Uterus (tissue), 4 donors: ENCODE results near the gene TFEC. TPM values are rescaled to one million over a fixed set of nuclear protein-coding genes. Genes with fewer than 3 reads are reported as not detected.
"Not testable (repeated sequence)": the region's sequence is repeated elsewhere in the genome, so short reads cannot be mapped to it uniquely, and the experiment has no call there.

Experiments
- DNase-seq, 2 donors: peaks; one replicate each; pipeline ENCODE4 v3.0.0-alpha.2; 2019 to 2020
- H3K27ac ChIP-seq, 2 donors: fragments of 200-600 bp; sonication (generic); 1 replicate in 1 of 2; 2 replicates in 1 of 2; pipeline ENCODE4 v1.5.1; 2016 to 2018
- H3K27me3 ChIP-seq, 2 donors: fragments of 200-600 bp; sonication (generic); one replicate each; pipeline ENCODE4 v1.5.1; 2018 to 2019; ENCODE audit warnings: control low read depth in 1 of 2
- H3K36me3 ChIP-seq, 2 donors: fragments of 200-600 bp; sonication (generic); one replicate each; pipeline ENCODE4 v1.5.1; 2019; ENCODE audit warnings: control low read depth in 1 of 2
- H3K4me1 ChIP-seq, 2 donors: fragments of 200-600 bp; sonication (generic); one replicate each; pipeline ENCODE4 v1.5.1; 2018 to 2019; ENCODE audit warnings: control low read depth in 1 of 2
- H3K4me3 ChIP-seq, 2 donors: fragments of 200-600 bp; sonication (generic); 1 replicate in 1 of 2; 2 replicates in 1 of 2; pipeline ENCODE4 v1.5.1; 2018 to 2019; ENCODE audit warnings: mild to moderate bottlenecking in 1 of 2
- H3K9me3 ChIP-seq, 2 donors: fragments of 200-600 bp; sonication (generic); one replicate each; pipeline ENCODE4 v1.5.1; 2019; ENCODE audit warnings: control low read depth in 1 of 2
- CTCF ChIP-seq, 4 experiments: fragments of 200-600 bp in 2 of 4; fragments of 450-650 bp in 2 of 4; sonication (generic) in 2 of 4; IDR thresholded peaks; one replicate each; pipeline ENCODE4 v1.5.1; 2016 to 2019; ENCODE audit warnings: antibody characterized with exemption in 4 of 4, mild to moderate bottlenecking in 2 of 4, moderate library complexity in 1 of 4
- POLR2A ChIP-seq, 2 donors: fragments of 450-650 bp; IDR thresholded peaks; one replicate each; pipeline ENCODE4 v1.6.1; 2016; ENCODE audit warnings: antibody characterized with exemption in 2 of 2, mild to moderate bottlenecking in 1 of 2, moderate library complexity in 1 of 2
- intact Hi-C: fragments of 100-400 bp; cut with DNase I; formaldehyde crosslinking; loops from one replicate; pipeline ENCODE4 v1.15.1; 2023; ENCODE audit warnings: low total_unique reads
- total RNA-seq, 4 donors: library from RNA; depleted of rRNA in 3 of 4; stranded (reverse); fragments of >200 nt in 3 of 4; gene quantifications; one replicate each; pipeline versions ENCODE4 v1.1.0 to v1.2.4, GENCODE V29; 2014 to 2023
- donor health status: DM: yes; HTN: yes; CAD: no.

Gene TFEC
- total RNA-seq, 4 donors from 2014 or later: 0.51 to 4.4 (median 1.8) TPM

GRCh38 chr7:116018731-116019130 is 11.8 kb downstream of the TFEC start:
- intact Hi-C loops: no loop called here
- DNase-seq: no peak
- no peaks in the 10 kb centered on the region for H3K36me3 ChIP-seq
- H3K27ac ChIP-seq: no peak overlapping the region
- H3K4me1 ChIP-seq: no peaks in the 10 kb centered on the region
- no peaks in the 10 kb centered on the region for H3K27me3 ChIP-seq
- no peak overlapping the region for H3K4me3 ChIP-seq
- TF ChIP-seq POLR2A (IDR thresholded peaks at IDR 0.05): no peak
- TF ChIP-seq CTCF (IDR thresholded peaks at IDR 0.05): no peak
- no peaks in the 10 kb centered on the region for H3K9me3 ChIP-seq

- Histone ChIP-seq H3K4me3 (no peak overlapping the region), H3K27ac (no peak overlapping the region), H3K36me3 (no peaks in the 10 kb centered on the region), H3K27me3 (no peaks in the 10 kb centered on the region), H3K9me3 (no peaks in the 10 kb centered on the region), H3K4me1 (no peaks in the 10 kb centered on the region)
- DNase-seq: no peak
- TF ChIP-seq CTCF (IDR thresholded peaks at IDR 0.05) (no peak), POLR2A (IDR thresholded peaks at IDR 0.05) (no peak)
- intact Hi-C loops: no loop called here
These were observed 16.9 kb downstream of the TFEC start for GRCh38 chr7:116013675-116014074.

- no peak for TF ChIP-seq CTCF (IDR thresholded peaks at IDR 0.05)
- TF ChIP-seq POLR2A (IDR thresholded peaks at IDR 0.05): no peak
- Histone ChIP-seq H3K27me3 (no peaks in the 10 kb centered on the region), H3K4me1 (no peaks in the 10 kb centered on the region), H3K27ac (no peak overlapping the region), H3K4me3 (no peak overlapping the region), H3K36me3 (no peaks in the 10 kb centered on the region), H3K9me3 (no peaks in the 10 kb centered on the region)
- DNase-seq: no peak
- intact Hi-C loops: no loop called here
These were observed 19.0 kb downstream of the TFEC start for GRCh38 chr7:116011584-116011983.

GRCh38 chr7:116004762-116005161 is 25.8 kb downstream of the TFEC start:
- DNase-seq, H3K36me3 ChIP-seq, intact Hi-C loops, H3K27me3 ChIP-seq, H3K9me3 ChIP-seq, H3K27ac ChIP-seq, H3K4me3 ChIP-seq, H3K4me1 ChIP-seq: not testable (repeated sequence)

- no peaks in the 10 kb centered on the region for H3K9me3 ChIP-seq
- TF ChIP-seq CTCF (IDR thresholded peaks at IDR 0.05): no peak
- TF ChIP-seq POLR2A (IDR thresholded peaks at IDR 0.05): no peak
- H3K4me3 ChIP-seq: no peak overlapping the region
- intact Hi-C loops: no loop called here
- H3K36me3 ChIP-seq: no peaks in the 10 kb centered on the region
- no peak for DNase-seq
- H3K4me1 ChIP-seq: no peaks in the 10 kb centered on the region
- no peak overlapping the region for H3K27ac ChIP-seq
- H3K27me3 ChIP-seq: no peaks in the 10 kb centered on the region
These were observed 33.3 kb downstream of the TFEC start for GRCh38 chr7:115997221-115997620.

- no peak for TF ChIP-seq CTCF (IDR thresholded peaks at IDR 0.05)
- TF ChIP-seq POLR2A (IDR thresholded peaks at IDR 0.05): no peak
- H3K9me3 ChIP-seq: no peaks in the 10 kb centered on the region
- H3K4me3 ChIP-seq: no peak overlapping the region
- no peaks in the 10 kb centered on the region for H3K27me3 ChIP-seq
- intact Hi-C loops: no loop called here
- H3K27ac ChIP-seq: no peak overlapping the region
- no peaks in the 10 kb centered on the region for H3K36me3 ChIP-seq
- H3K4me1 ChIP-seq: no peaks in the 10 kb centered on the region
- DNase-seq: no peak
These were observed 34.9 kb downstream of the TFEC start for GRCh38 chr7:115995701-115996100.
